Thoracic aorta (tissue), 2 donors: Measurements from ENCODE around the gene WNT7B. TPM values are rescaled to one million over a fixed set of nuclear protein-coding genes. Genes with fewer than 3 reads are reported as not detected.

Source experiments
- ATAC-seq: fragments of 150-250 bp; one replicate; pipeline ENCODE4 v1.8.0; 2017; ENCODE audit warnings: low read depth; ENCODE audit not compliant: insufficient number of reproducible peaks, low FRiP score
- DNase-seq: peaks from one replicate; pipeline ENCODE4 v3.0.0-alpha.2; 2020; ENCODE audit warnings: low spot score
- H3K27ac ChIP-seq, 2 donors: fragments of 200-600 bp; sonication (generic); 1 replicate in 1 of 2; 2 replicates in 1 of 2; pipeline ENCODE4 v1.5.1; 2016; ENCODE audit warnings: mild to moderate bottlenecking in 2 of 2, moderate library complexity in 2 of 2
- H3K27me3 ChIP-seq: fragments of 200-600 bp; sonication (generic); replicated peaks from 2 replicates; pipeline ENCODE4 v1.6.0; 2016; ENCODE audit warnings: mild to moderate bottlenecking; ENCODE audit not compliant: insufficient read depth
- H3K36me3 ChIP-seq: fragments of 200-600 bp; sonication (generic); one replicate; pipeline ENCODE4 v1.5.1; 2016
- H3K4me1 ChIP-seq, 2 donors: fragments of 200-600 bp; sonication (generic); 1 replicate in 1 of 2; 2 replicates in 1 of 2; pipeline versions ENCODE4 v1.5.1 to v1.6.0; 2016; ENCODE audit warnings: low read depth in 2 of 2, mild to moderate bottlenecking in 1 of 2; ENCODE audit not compliant: control insufficient read depth in 1 of 2
- H3K4me3 ChIP-seq: fragments of 200-600 bp; sonication (generic); 2 replicates; pipeline ENCODE4 v1.5.1; 2016; ENCODE audit warnings: mild to moderate bottlenecking
- H3K9me3 ChIP-seq: fragments of 200-600 bp; sonication (generic); 2 replicates; pipeline ENCODE4 v1.5.1; 2016
- CTCF ChIP-seq: fragments of 200-600 bp; sonication (generic); IDR thresholded peaks from one replicate; pipeline ENCODE4 v1.5.1; 2019; ENCODE audit warnings: antibody characterized with exemption
- total RNA-seq, 2 donors: library from RNA; depleted of rRNA; stranded (reverse); fragments of >200 nt; gene quantifications; one replicate each; pipeline versions ENCODE4 v1.1.0 to v1.2.3, GENCODE V29; 2016

The WNT7B gene
- total RNA-seq, 2 donors from 2014 or later, result not detected

GRCh38 chr22:45880716-45881523, 96.0 kb downstream of the WNT7B start:
- Histone ChIP-seq H3K27me3 (no peaks in the 10 kb centered on the region), H3K4me3 (no peak overlapping the region), H3K27ac (no peak overlapping the region), H3K9me3 (no peaks in the 10 kb centered on the region), H3K4me1 (no peaks in the 10 kb centered on the region), H3K36me3 (no peaks in the 10 kb centered on the region)
- no peak for TF ChIP-seq CTCF
- no peak for ATAC-seq
- DNase-seq, result no peak

- H3K36me3 ChIP-seq, result no peaks in the 10 kb centered on the region
- DNase-seq, result no peak
- no peaks in the 10 kb centered on the region for H3K9me3 ChIP-seq
- ATAC-seq, result no peak
- no peaks in the 10 kb centered on the region for H3K27me3 ChIP-seq
- TF ChIP-seq CTCF, result no peak
- H3K4me3 ChIP-seq, result no peak overlapping the region
- no peak overlapping the region for H3K27ac ChIP-seq
- no peaks in the 10 kb centered on the region for H3K4me1 ChIP-seq
Measured at GRCh38 chr22:45880091-45880715, 96.8 kb downstream of the WNT7B start.

- Histone ChIP-seq H3K27ac (no peak overlapping the region), H3K9me3 (no peaks in the 10 kb centered on the region), H3K4me3 (no peak overlapping the region), H3K4me1 (no peaks in the 10 kb centered on the region), H3K27me3 (no peaks in the 10 kb centered on the region), H3K36me3 (no peaks in the 10 kb centered on the region)
- TF ChIP-seq CTCF, result no peak
- ATAC-seq, result no peak
- DNase-seq, result no peak
Measured at GRCh38 chr22:45879552-45879949, 97.4 kb downstream of the WNT7B start.

- Histone ChIP-seq H3K27me3 (no peaks in the 10 kb centered on the region), H3K4me1 (no peaks in the 10 kb centered on the region), H3K27ac (no peak overlapping the region), H3K4me3 (no peak overlapping the region), H3K9me3 (no peaks in the 10 kb centered on the region), H3K36me3 (no peaks in the 10 kb centered on the region)
- ATAC-seq (no peak), DNase-seq (no peak)
- no peak for TF ChIP-seq CTCF
Measured at GRCh38 chr22:45878901-45879551, 97.9 kb downstream of the WNT7B start.

- Histone ChIP-seq H3K27me3 (no peaks in the 10 kb centered on the region), H3K27ac (no peak overlapping the region), H3K4me1 (no peaks in the 10 kb centered on the region), H3K36me3 (no peaks in the 10 kb centered on the region), H3K9me3 (peaks cover under 1% of the 10 kb centered on the region), H3K4me3 (no peak overlapping the region)
- no peak for TF ChIP-seq CTCF
- no peak for ATAC-seq
- no peak for DNase-seq
Measured at GRCh38 chr22:45878051-45878781, 98.7 kb downstream of the WNT7B start.
